Stimulated activated CD8-positive, alpha-beta memory T cell treated with anti-CD3 and anti-CD28 coated beads, Interleukin-15, amount 100 ng/mL, for 48 hours (primary cell): ENCODE measurements around the gene RELB.
"Not testable (repeated sequence)": the region's sequence is repeated elsewhere in the genome, so short reads cannot be mapped to it uniquely, and the experiment has no call there.

Experiments
- DNase-seq, 2 donors: peaks; one replicate each; pipeline ENCODE4 v3.0.0-alpha.2; 2020; ENCODE audit warnings: low read depth in 2 of 2

The RELB gene

GRCh38 chr19:44987148-44987675 lies 14.1 kb upstream of the RELB start:
- no peak for DNase-seq

- no peak for DNase-seq
These were observed 13.0 kb upstream of the RELB start for GRCh38 chr19:44988273-44988672.

- peak; percentile 7 to 26 for DNase-seq
These were observed 12.2 kb upstream of the RELB start for GRCh38 chr19:44988896-44989556.

- DNase-seq = no peak
These were observed 10.8 kb upstream of the RELB start for GRCh38 chr19:44990459-44990858.

GRCh38 chr19:44990966-44991365 lies 10.3 kb upstream of the RELB start:
- DNase-seq = no peak

GRCh38 chr19:44992336-44993163 lies 8.7 kb upstream of the RELB start:
- DNase-seq = no peak

GRCh38 chr19:44993526-44993925 lies 7.7 kb upstream of the RELB start:
- DNase-seq = no peak

GRCh38 chr19:44993926-44994537 lies 7.2 kb upstream of the RELB start:
- no peak for DNase-seq

- no peak for DNase-seq
These were observed 3.2 kb upstream of the RELB start for GRCh38 chr19:44998025-44998424.

GRCh38 chr19:44999131-44999925 lies 1.9 kb upstream of the RELB start:
- not testable (repeated sequence) for DNase-seq

- not testable (repeated sequence) for DNase-seq
These were observed 599 bp upstream of the RELB start for GRCh38 chr19:45000665-45001064.

GRCh38 chr19:45003485-45003884 lies 2.2 kb downstream of the RELB start:
- DNase-seq = no peak

GRCh38 chr19:45005787-45006186 lies 4.5 kb downstream of the RELB start:
- DNase-seq = no peak

- DNase-seq = no peak
These were observed 7.3 kb downstream of the RELB start for GRCh38 chr19:45008552-45008951.

- DNase-seq = no peak
These were observed 8.5 kb downstream of the RELB start for GRCh38 chr19:45009625-45010255.

GRCh38 chr19:45010306-45010705 lies 9.0 kb downstream of the RELB start:
- no peak for DNase-seq

GRCh38 chr19:45011959-45012358 lies 10.7 kb downstream of the RELB start:
- DNase-seq = no peak

GRCh38 chr19:45016388-45017314 lies 15.4 kb downstream of the RELB start:
- DNase-seq = peak; percentile 42 to 65

GRCh38 chr19:45019187-45019586 lies 17.9 kb downstream of the RELB start:
- DNase-seq = no peak

GRCh38 chr19:45020071-45020470 lies 18.8 kb downstream of the RELB start:
- no peak for DNase-seq
